ENCODE measurements around the gene ETS2.
"Not testable (repeated sequence)": the region's sequence is repeated elsewhere in the genome, so short reads cannot be mapped to it uniquely, and the experiment has no call there.

Gene ETS2

GRCh38 chr21:38818325-38818723 is 12.6 kb downstream of the ETS2 start:
- no peak for DNase-seq

- DNase-seq, result no peak
These were observed 13.5 kb downstream of the ETS2 start for GRCh38 chr21:38819051-38819718.

- no peak for DNase-seq
These were observed 14.0 kb downstream of the ETS2 start for GRCh38 chr21:38819719-38820159.

GRCh38 chr21:38820471-38821239 is 14.9 kb downstream of the ETS2 start:
- peak; percentile 93 for DNase-seq

GRCh38 chr21:38821248-38821647 is 15.5 kb downstream of the ETS2 start:
- DNase-seq, result no peak

DNA sequence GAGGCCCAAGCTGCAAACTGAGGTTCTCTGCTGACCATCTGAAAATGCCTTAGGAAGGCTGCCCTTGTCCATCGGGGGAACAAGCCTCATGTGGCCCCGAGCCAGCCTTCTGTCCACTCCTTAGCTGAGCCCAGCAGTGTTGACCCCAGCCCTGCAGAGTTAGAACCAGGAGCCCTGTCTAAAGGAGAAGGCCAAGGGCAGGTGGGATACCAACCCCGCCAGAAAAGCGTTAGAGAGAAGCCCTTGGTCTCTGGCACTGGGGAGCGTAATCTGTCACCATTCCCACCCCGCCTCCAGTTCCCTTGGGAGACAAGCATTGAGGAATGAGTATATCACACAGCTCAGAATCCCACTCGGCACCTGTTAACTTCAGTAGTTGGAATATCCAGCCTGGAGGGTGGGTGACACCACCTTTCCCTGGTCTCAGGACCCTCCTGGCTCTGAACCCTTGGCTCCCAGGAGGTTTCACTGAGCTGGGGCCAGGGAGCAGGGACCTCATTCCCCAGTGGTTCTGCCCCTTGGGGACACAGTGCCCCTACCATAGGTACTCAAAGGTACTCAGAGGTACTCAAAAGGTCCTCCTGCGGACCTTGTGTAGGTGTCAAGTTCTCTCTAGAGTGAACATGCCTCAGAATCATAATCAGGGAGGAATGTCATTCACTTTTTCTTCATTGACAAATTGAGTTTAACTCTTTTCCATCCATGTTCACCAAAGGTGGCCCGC is 16.4 kb downstream of the ETS2 start:
- no peak for DNase-seq

DNA sequence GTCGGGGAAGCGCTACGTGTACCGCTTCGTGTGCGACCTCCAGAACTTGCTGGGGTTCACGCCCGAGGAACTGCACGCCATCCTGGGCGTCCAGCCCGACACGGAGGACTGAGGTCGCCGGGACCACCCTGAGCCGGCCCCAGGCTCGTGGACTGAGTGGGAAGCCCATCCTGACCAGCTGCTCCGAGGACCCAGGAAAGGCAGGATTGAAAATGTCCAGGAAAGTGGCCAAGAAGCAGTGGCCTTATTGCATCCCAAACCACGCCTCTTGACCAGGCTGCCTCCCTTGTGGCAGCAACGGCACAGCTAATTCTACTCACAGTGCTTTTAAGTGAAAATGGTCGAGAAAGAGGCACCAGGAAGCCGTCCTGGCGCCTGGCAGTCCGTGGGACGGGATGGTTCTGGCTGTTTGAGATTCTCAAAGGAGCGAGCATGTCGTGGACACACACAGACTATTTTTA is 17.1 kb downstream of the ETS2 start:
- no peak for DNase-seq

DNA sequence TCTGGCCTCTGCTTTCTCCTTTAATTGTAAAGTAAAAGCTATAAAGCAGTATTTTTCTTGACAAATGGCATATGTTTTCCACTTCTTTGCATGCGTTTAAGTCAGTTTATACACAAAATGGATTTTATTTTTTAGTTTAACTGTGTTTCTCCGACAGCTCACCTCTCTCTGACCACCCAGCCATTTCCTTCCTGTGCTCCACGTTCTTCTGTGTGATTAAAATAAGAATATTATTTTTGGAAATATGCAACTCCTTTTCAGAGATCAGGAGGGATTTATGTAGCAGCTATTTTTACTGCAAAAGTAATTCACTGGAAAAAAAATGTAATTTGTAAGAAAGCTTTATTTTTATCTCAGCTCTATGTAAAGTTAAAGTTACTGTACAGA is 18.0 kb downstream of the ETS2 start:
- DNase-seq, result no peak

DNA sequence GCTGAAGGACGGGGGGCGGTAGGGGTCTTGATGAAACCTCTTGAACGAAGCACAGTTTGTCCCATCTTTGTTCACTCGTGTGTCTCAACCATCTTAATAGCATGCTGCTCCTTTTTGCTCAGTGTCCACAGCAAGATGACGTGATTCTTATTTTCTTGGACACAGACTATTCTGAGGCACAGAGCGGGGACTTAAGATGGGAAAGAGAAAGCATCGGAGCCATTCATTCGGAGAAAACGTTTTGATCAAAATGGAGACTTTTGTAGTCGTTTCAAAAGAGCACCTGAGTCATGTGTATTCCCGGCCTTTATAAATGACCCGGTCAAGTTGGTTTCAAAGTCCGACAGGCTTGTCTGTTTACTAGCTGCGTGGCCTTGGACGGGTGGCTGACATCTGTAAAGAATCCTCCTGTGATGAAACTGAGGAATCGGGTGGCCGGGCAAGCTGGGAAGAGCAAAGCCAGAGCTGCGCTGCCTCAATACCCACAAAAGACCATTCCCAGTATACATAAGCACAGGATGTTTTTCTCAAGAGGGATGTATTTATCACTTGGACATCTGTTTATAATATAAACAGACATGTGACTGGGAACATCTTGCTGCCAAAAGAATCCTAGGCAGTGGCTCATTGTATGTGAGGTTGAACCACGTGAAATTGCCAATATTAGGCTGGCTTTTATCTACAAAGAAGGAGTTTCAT is 18.5 kb downstream of the ETS2 start:
- DNase-seq, result no peak

GRCh38 chr21:38825269-38825668 is 19.5 kb downstream of the ETS2 start:
- DNase-seq, result no peak

DNA sequence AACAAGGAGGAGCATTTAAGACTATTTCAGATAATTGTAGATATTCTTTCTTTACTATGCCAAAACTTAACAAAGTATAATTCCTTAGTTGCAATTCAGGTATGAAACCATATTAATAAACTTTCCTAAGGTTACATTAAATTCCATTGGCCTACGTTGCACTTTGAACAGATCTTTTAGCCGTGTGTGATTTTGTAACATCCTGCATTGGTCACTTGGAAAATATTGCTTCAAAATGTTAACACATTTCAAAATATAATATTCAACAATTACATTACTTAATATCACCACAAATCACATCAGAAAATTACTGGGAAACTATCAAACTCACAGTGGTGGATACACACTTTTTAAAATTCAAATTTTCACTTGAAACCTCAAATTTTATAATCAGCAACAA is 20.2 kb downstream of the ETS2 start:
- peak in 1 of 2 donors; percentile 70 for DNase-seq

DNA sequence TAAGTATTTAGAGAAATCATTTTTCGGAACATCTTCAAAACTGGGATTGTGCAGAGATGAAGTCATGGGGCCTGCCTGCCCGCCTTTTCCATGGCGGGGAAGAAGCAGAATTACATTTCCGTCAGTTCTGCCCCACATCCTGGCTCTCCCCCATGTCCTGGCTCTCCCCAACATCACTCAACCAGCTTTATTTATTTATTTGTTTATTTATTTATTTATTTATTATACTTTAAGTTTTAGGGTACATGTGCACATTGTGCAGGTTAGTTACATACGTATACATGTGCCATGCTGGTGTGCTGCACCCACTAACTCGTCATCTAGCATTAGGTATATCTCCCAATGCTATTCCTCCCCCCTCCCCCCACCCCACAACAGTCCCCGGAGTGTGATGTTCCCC is 22.4 kb downstream of the ETS2 start:
- DNase-seq, result not testable (repeated sequence)

GRCh38 chr21:38830671-38831525 is 25.2 kb downstream of the ETS2 start:
- peak; percentile 21 to 38 for DNase-seq

- DNase-seq, result peak; percentile 97 to 99
These were observed 26.1 kb downstream of the ETS2 start for GRCh38 chr21:38831526-38832467.

- DNase-seq, result peak; percentile 9 to 44
These were observed 26.9 kb downstream of the ETS2 start for GRCh38 chr21:38832664-38833063.

DNA sequence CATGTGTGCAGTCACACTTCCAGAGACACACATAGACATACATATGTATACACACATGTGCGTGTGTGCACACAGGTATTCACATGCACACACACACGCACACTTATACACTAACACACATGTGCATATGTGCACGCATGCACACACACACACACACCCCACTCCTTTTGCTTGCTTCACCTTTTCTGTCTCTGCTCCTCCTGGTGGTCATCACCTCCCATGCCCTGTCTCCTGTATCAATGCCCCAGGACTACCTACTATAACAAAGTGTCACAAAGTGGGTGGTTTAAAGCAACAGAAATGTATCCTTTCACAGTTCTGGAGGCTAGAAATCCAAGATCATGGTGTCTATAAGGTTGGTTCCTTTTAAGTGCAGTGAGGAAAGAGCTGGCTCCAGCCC is 27.4 kb downstream of the ETS2 start:
- DNase-seq, result no peak

GRCh38 chr21:38834725-38835124 is 29.0 kb downstream of the ETS2 start:
- DNase-seq, result no peak

DNA sequence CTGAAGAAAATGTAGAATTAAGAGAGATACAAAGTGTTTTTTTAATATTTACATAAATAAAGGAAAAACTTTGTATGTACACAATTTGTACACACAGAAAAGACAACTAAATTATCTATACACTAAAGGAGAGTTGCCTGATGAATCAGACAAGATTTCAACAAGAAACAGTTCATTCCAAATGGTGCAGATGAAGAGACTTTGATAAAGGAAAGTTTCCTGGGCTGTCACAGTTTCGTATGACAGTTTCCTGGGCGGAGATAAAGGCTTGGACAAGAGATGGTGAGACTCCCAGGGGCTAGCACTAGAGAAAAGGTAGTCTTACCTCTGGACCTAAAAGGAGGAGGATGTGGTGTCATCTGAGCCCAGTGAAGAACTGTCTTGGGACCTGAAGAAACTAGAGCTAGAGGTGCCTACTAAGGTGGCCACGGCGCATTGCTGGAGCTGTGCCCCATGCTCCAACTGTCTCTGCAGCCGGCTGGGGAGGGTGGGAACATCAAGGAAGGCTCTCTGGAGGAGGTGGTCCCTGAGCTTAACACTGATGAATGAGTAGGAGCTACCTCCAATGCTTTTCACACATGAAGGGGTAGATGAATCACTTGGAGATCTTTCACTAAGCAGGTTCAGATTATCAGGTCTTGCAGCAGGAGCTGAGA is 32.2 kb downstream of the ETS2 start:
- DNase-seq, result no peak

DNA sequence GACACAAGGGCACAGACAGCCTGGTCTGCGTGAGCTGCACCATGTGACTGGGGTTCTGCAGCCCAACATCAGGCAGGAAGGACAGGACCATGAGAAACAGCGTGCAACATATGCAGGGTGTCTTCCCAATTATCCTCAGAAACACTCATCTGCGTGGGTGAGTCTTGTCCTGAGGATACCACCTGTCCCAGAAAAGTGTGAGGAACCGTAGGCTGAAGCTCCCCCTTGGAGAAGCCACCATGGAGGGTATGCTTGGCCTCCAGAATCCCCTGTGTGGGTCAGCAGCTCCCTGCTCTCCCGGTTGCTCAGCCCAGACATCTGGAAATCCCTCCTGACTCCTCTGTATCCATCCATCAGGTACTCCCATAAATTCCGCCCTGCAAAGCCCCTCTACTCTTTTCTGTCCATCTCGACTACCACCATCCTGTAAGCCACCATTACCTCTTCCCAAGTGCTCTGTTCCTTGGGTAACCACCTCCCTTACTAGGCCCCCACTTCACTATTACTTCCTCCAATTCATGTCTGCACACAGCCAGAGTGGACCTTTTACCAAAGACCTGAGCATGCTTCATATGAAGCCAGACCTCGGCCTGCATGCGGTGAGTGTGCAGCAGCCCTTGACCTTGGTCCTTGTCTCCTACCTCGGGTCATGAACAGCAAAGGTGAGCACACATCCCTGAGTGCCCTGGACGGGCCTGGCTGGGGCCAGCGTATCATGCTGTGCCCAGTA is 33.0 kb downstream of the ETS2 start:
- no peak for DNase-seq
